CD4-positive, alpha-beta T cell (primary cell): ENCODE data around the gene UBE2U. TPM values are rescaled to one million over a fixed set of nuclear protein-coding genes. Genes with fewer than 3 reads are reported as not detected.

Experiments
- ATAC-seq: fragments of 200-7000 bp; cut with Tn5 transposase; one replicate; pipeline ENCODE4 v1.10.0; 2022; ENCODE audit warnings: mild to moderate bottlenecking; ENCODE audit not compliant: poor library complexity
- CTCF ChIA-PET: fragments of 350-600 bp; sonication (Branson Sonifier 250); formaldehyde crosslinking; loops from one replicate; lab custom pipeline; 2021; ENCODE audit warnings: antibody characterized with exemption, inconsistent platforms; lab: Charles Lee
- POLR2A ChIA-PET: fragments of 350-600 bp; sonication (Branson Sonifier 250); formaldehyde crosslinking; loops from one replicate; lab custom pipeline; 2021; ENCODE audit warnings: antibody characterized with exemption, inconsistent platforms; lab: Charles Lee
- DNase-seq, 14 experiments: peaks; one replicate each; pipeline ENCODE4 v3.0.0-alpha.2; 2013 to 2020; ENCODE audit warnings: mixed read lengths in 2 of 14
- H3K27ac ChIP-seq, 2 donors: one replicate each; pipeline versions ENCODE4 v1.5.1 to v1.7.0; 2013; ENCODE audit warnings: low read length in 2 of 2, low read depth in 1 of 2, mild to moderate bottlenecking in 1 of 2
- H3K27me3 ChIP-seq, 2 experiments: 1 replicate in 1 of 2; 2 replicates in 1 of 2; pipeline versions ENCODE4 v1.6.1 to v1.7.0; 2013; ENCODE audit warnings: low read length in 2 of 2, control low read depth in 1 of 2, mild to moderate bottlenecking in 1 of 2, moderate library complexity in 1 of 2; ENCODE audit not compliant: insufficient read depth in 2 of 2, control insufficient read depth in 1 of 2
- H3K36me3 ChIP-seq: one replicate; pipeline ENCODE4 v1.6.1; 2013; ENCODE audit warnings: low read length, control low read depth; ENCODE audit not compliant: insufficient read depth
- H3K4me1 ChIP-seq: one replicate; pipeline ENCODE4 v1.6.1; 2013; ENCODE audit warnings: low read length, control low read depth; ENCODE audit not compliant: insufficient read depth
- H3K4me3 ChIP-seq: one replicate; pipeline ENCODE4 v1.5.1; 2013; ENCODE audit warnings: mild to moderate bottlenecking, low read length, moderate library complexity
- H3K9me3 ChIP-seq, 2 experiments: 1 replicate in 1 of 2; 2 replicates in 1 of 2; pipeline versions ENCODE4 v1.6.1 to v1.7.0; 2013; ENCODE audit warnings: low read length in 2 of 2, mild to moderate bottlenecking in 2 of 2, control low read depth in 1 of 2, moderate library complexity in 1 of 2; ENCODE audit not compliant: control insufficient read depth in 1 of 2, insufficient read depth in 1 of 2
- H3K27ac Mint-ChIP-seq: one replicate; pipeline ENCODE4 v1.8.0; 2020; ENCODE audit warnings: mixed read lengths
- H3K27me3 Mint-ChIP-seq: one replicate; pipeline ENCODE4 v1.8.0; 2021; ENCODE audit warnings: mixed read lengths
- H3K36me3 Mint-ChIP-seq: one replicate; pipeline ENCODE4 v1.8.0; 2021; ENCODE audit warnings: low read depth, mixed read lengths
- H3K4me1 Mint-ChIP-seq: one replicate; pipeline ENCODE4 v1.8.0; 2021; ENCODE audit warnings: low read depth, mixed read lengths
- H3K4me3 Mint-ChIP-seq: one replicate; pipeline ENCODE4 v1.8.0; 2020; ENCODE audit warnings: mild to moderate bottlenecking, mixed read lengths
- H3K9me3 Mint-ChIP-seq: one replicate; pipeline ENCODE4 v1.8.0; 2020; ENCODE audit warnings: mixed read lengths
- CTCF ChIP-seq: fragments of 200-600 bp; IDR thresholded peaks from one replicate; pipeline ENCODE4 v1.8.0; 2022; ENCODE audit warnings: antibody characterized with exemption, mild to moderate bottlenecking
- intact Hi-C, 2 experiments: fragments of 100-400 bp; cut with DNase I in 1 of 2; cut with micrococcal nuclease in 1 of 2; formaldehyde crosslinking; loops; one replicate each; pipeline versions ENCODE4 v1.15.1 to v1.9.0; 2023 to 2025; cut with DNase I, micrococcal nuclease
- total RNA-seq, 174 experiments: library from RNA in 2 of 174; stranded (reverse) in 2 of 174; gene quantifications; one replicate each; pipeline ENCODE4 v1.2.3 and lab custom pipeline; 2021 to 2026

Gene UBE2U
- total RNA-seq, 2 experiments from 2014 or later: not detected

- ChIA-PET CTCF (no interaction called here), POLR2A (no interaction called here)
- peaks cover 29% of the 10 kb centered on the region for H3K27me3 Mint-ChIP-seq
- peaks cover 0 to 12% of the 10 kb centered on the region in 2 experiments for H3K27me3 ChIP-seq
- H3K4me1 ChIP-seq: no peaks in the 10 kb centered on the region
- H3K36me3 Mint-ChIP-seq: no peaks in the 10 kb centered on the region
- H3K36me3 ChIP-seq: no peaks in the 10 kb centered on the region
- H3K27ac Mint-ChIP-seq: no peak overlapping the region
- no peaks in the 10 kb centered on the region for H3K9me3 Mint-ChIP-seq
- H3K4me3 ChIP-seq: no peak overlapping the region
- H3K27ac ChIP-seq: no peak overlapping the region
- no peak for TF ChIP-seq CTCF
- ATAC-seq: no peak
- no peak overlapping the region for H3K4me3 Mint-ChIP-seq
- intact Hi-C loops: no loop called here
- no peaks in the 10 kb centered on the region for H3K9me3 ChIP-seq
- H3K4me1 Mint-ChIP-seq: no peaks in the 10 kb centered on the region
- no peak for DNase-seq
These were observed 25.9 kb downstream of the UBE2U start for GRCh38 chr1:64229307-64229706.

GRCh38 chr1:64231153-64231552 lies 27.7 kb downstream of the UBE2U start:
- Histone ChIP-seq H3K4me1 (no peaks in the 10 kb centered on the region), H3K27ac (no peak overlapping the region), H3K9me3 (no peaks in the 10 kb centered on the region), H3K36me3 (no peaks in the 10 kb centered on the region), H3K4me3 (no peak overlapping the region), H3K27me3 (peaks cover 0 to 17% of the 10 kb centered on the region in 2 experiments)
- no peak overlapping the region for H3K4me3 Mint-ChIP-seq
- no peaks in the 10 kb centered on the region for H3K9me3 Mint-ChIP-seq
- no peak for TF ChIP-seq CTCF
- DNase-seq (no peak), ATAC-seq (no peak)
- ChIA-PET CTCF (interaction anchor here (1.5 kb wide), 1 partner anchor 15 kb away, joined by 3 read pairs; no protein-coding TSS in a partner anchor), POLR2A (no interaction called here)
- H3K27me3 Mint-ChIP-seq: peaks cover 35% of the 10 kb centered on the region
- no peaks in the 10 kb centered on the region for H3K4me1 Mint-ChIP-seq
- intact Hi-C loops: no loop called here
- no peak overlapping the region for H3K27ac Mint-ChIP-seq
- no peaks in the 10 kb centered on the region for H3K36me3 Mint-ChIP-seq

GRCh38 chr1:64231654-64232053 lies 28.2 kb downstream of the UBE2U start:
- Histone ChIP-seq H3K4me1 (no peaks in the 10 kb centered on the region), H3K27ac (no peak overlapping the region), H3K27me3 (peaks cover 0 to 20% of the 10 kb centered on the region in 2 experiments), H3K36me3 (no peaks in the 10 kb centered on the region), H3K4me3 (no peak overlapping the region), H3K9me3 (no peaks in the 10 kb centered on the region)
- no peak for DNase-seq
- TF ChIP-seq CTCF: no peak
- Mint-ChIP-seq H3K9me3 (no peaks in the 10 kb centered on the region), H3K4me3 (no peak overlapping the region), H3K4me1 (no peaks in the 10 kb centered on the region), H3K27ac (no peak overlapping the region), H3K36me3 (no peaks in the 10 kb centered on the region), H3K27me3 (peaks cover 35% of the 10 kb centered on the region)
- ATAC-seq: no peak
- intact Hi-C loops: no loop called here
- ChIA-PET CTCF (interaction anchor here (1.5 kb wide), 1 partner anchor 14 kb away, joined by 3 read pairs; no protein-coding TSS in a partner anchor), POLR2A (no interaction called here)
